ENCODE measurements around the gene GPR132. TPM values are rescaled to one million over a fixed set of nuclear protein-coding genes. Genes with fewer than 3 reads are reported as not detected.

GPR132 gene
- total RNA-seq, 2 donors from 2014 or later: 0.68 to 1.4 TPM

DNA sequence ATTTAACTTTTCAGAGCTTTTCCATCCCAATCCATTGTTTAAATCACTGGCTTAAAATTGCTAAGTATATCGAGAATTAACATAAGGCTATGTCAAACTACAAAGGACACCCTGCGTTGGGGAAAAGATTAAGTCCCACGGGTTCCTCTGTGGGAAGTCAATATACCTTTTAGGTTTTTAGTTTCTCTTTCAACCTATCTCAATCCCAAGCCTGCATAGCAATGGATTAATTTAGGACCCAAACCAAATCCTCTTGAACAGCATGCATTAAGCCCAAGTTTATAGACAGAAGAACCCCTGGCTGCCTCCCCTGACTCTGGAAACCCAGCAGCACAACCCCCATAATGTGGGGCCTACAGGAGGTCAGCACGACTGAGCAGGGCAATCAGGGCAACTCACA is 50.6 kb downstream of the GPR132 start:
- no peaks in the 10 kb centered on the region for H3K9me3 ChIP-seq
- no peak for DNase-seq (ENCODE audit: low spot score)
- 71% methylated on average over 4 of the region's 4 CpGs for WGBS
- no peaks in the 10 kb centered on the region for H3K27me3 ChIP-seq (replicated peaks; ENCODE audit: insufficient read depth)
- no peak overlapping the region for H3K27ac ChIP-seq
- intact Hi-C loops (cut with DNase I): no loop called here
- TF ChIP-seq POLR2A (IDR thresholded peaks at IDR 0.05): no peak
- no peak for TF ChIP-seq CTCF (IDR thresholded peaks at IDR 0.05)
- no peak for TF ChIP-seq POLR2AphosphoS5 (IDR thresholded peaks at IDR 0.05)
- peaks cover 0 to 4% of the 10 kb centered on the region in 2 donors for H3K36me3 ChIP-seq
- H3K4me3 ChIP-seq: no peak overlapping the region
- H3K4me1 ChIP-seq (replicated peaks): no peaks in the 10 kb centered on the region

DNA sequence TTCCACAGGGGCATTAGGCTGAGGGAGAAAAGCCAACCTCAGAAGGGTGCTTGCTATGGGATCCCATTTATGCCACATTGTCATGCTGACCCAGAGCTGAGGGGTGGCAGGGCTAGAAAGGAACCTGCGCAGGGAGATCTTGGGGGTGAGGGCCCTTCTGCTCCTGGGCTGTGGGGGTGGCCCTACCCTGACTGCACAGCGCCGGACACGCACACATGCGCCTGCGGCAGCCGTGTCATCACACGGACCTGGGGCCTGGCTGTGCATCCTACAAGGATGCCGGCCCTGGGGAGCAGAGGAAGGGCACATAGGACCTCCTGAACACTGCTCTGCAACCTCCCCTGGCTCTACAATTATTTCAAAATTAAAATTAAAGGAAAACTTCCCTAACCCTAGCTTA is 51.2 kb downstream of the GPR132 start:
- peaks cover 0 to 4% of the 10 kb centered on the region in 2 donors for H3K36me3 ChIP-seq
- no peaks in the 10 kb centered on the region for H3K27me3 ChIP-seq (replicated peaks; ENCODE audit: insufficient read depth)
- H3K27ac ChIP-seq: no peak overlapping the region
- no peak for DNase-seq (ENCODE audit: low spot score)
- 92% methylated on average over 9 of the region's 9 CpGs for WGBS
- H3K4me1 ChIP-seq (replicated peaks): no peaks in the 10 kb centered on the region
- no peak overlapping the region for H3K4me3 ChIP-seq
- intact Hi-C loops (cut with DNase I): no loop called here
- no peaks in the 10 kb centered on the region for H3K9me3 ChIP-seq
- no peak for TF ChIP-seq POLR2AphosphoS5 (IDR thresholded peaks at IDR 0.05)
- TF ChIP-seq CTCF (IDR thresholded peaks at IDR 0.05): no peak
- no peak for TF ChIP-seq POLR2A (IDR thresholded peaks at IDR 0.05)

DNA sequence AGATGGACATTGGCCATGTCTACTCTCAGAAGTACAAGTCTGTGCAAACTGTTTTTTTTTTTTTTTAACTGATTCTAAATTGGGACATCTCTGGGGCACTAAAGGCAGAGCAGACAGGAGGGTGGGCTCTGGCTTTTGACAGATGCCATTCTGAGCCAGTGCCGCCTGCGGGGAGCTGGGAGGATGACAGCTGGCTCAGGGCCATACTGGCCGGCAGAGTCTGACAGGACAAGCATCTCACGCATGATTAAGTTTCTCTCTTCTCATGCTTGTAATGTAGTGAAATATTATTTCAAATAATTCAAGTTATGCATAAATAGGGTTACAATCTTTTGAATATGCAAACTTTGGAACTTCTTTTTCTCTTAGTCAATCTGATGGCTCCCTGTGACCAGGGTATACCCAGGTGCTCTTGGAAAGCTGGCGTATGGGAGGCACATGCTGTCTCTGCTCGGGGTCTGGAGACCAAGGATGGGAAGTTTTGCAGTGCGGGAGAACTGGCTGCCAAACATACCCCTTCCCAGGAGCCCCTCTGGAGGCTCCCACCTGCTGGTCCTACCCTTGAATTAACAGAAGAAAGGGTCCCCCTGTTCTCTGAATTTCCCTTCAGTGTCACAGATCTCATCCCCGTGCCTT is 52.0 kb downstream of the GPR132 start:
- Histone ChIP-seq H3K27me3 (replicated peaks; ENCODE audit: insufficient read depth) (no peaks in the 10 kb centered on the region), H3K4me1 (replicated peaks) (no peaks in the 10 kb centered on the region), H3K9me3 (no peaks in the 10 kb centered on the region), H3K4me3 (no peak overlapping the region), H3K36me3 (peaks cover 0 to 4% of the 10 kb centered on the region in 2 donors), H3K27ac (no peak overlapping the region)
- DNase-seq (ENCODE audit: low spot score): no peak
- no peak for TF ChIP-seq POLR2A (IDR thresholded peaks at IDR 0.05)
- no peak for TF ChIP-seq CTCF (IDR thresholded peaks at IDR 0.05)
- no peak for TF ChIP-seq POLR2AphosphoS5 (IDR thresholded peaks at IDR 0.05)
- intact Hi-C loops (cut with DNase I): no loop called here
- 42% methylated on average over 8 of the region's 8 CpGs for WGBS

GRCh38 chr14:105012171-105012985 is 52.9 kb downstream of the GPR132 start:
- no peak overlapping the region for H3K27ac ChIP-seq
- H3K27me3 ChIP-seq (replicated peaks; ENCODE audit: insufficient read depth): no peaks in the 10 kb centered on the region
- H3K4me3 ChIP-seq: no peak overlapping the region
- intact Hi-C loops (cut with DNase I): no loop called here
- TF ChIP-seq CTCF (IDR thresholded peaks at IDR 0.05) (peak in 3 of 4 experiments; percentile 22 to 51 (median 39)), POLR2A (IDR thresholded peaks at IDR 0.05) (no peak), POLR2AphosphoS5 (IDR thresholded peaks at IDR 0.05) (no peak)
- peaks cover 0 to 4% of the 10 kb centered on the region in 2 donors for H3K36me3 ChIP-seq
- no peaks in the 10 kb centered on the region for H3K9me3 ChIP-seq
- no peaks in the 10 kb centered on the region for H3K4me1 ChIP-seq (replicated peaks)
- 51% methylated on average over 23 of the region's 23 CpGs for WGBS
- no peak for DNase-seq (ENCODE audit: low spot score)

All from prostate gland (tissue), 2 donors.